B cell (primary cell): ENCODE measurements around the gene CCL23. TPM values are rescaled to one million over a fixed set of nuclear protein-coding genes. Genes with fewer than 3 reads are reported as not detected.

Experiments used
- ATAC-seq: fragments of 200-7000 bp; cut with Tn5 transposase; one replicate; pipeline ENCODE4 v1.10.0; 2021; ENCODE audit warnings: low read depth, mild to moderate bottlenecking, moderate number of reproducible peaks, moderate library complexity
- CTCF ChIA-PET: fragments of 350-600 bp; sonication (Branson Sonifier 250); formaldehyde crosslinking; loops from one replicate; lab custom pipeline; 2021; ENCODE audit warnings: antibody characterized with exemption, inconsistent platforms; lab: Charles Lee
- POLR2A ChIA-PET: fragments of 350-600 bp; sonication (Branson Sonifier 250); formaldehyde crosslinking; loops from one replicate; lab custom pipeline; 2021; ENCODE audit warnings: antibody characterized with exemption; lab: Charles Lee
- DNase-seq: peaks from one replicate; pipeline ENCODE4 v3.0.0; 2013
- H2AFZ ChIP-seq: 2 replicates; pipeline ENCODE4 v1.6.1; 2012; ENCODE audit warnings: mild to moderate bottlenecking, low read depth, low read length; ENCODE audit not compliant: insufficient read depth, poor library complexity, severe bottlenecking
- H3K27ac ChIP-seq, 2 donors: 1 replicate in 1 of 2; 2 replicates in 1 of 2; pipeline ENCODE4 v1.5.1; 2012 to 2013; ENCODE audit warnings: low read length in 2 of 2, mild to moderate bottlenecking in 2 of 2, moderate library complexity in 1 of 2
- H3K27me3 ChIP-seq, 4 experiments: fragments of 200-600 bp in 1 of 4; sonication (generic) in 1 of 4; replicated peaks in 1 of 4; 1 replicate in 2 of 4; 2 replicates in 2 of 4; pipeline versions ENCODE4 v1.6.1 to v1.7.0; 2013 to 2016; ENCODE audit warnings: low read length in 3 of 4, mild to moderate bottlenecking in 2 of 4, mixed read lengths in 1 of 4, moderate library complexity in 1 of 4; ENCODE audit not compliant: insufficient read depth in 4 of 4, control insufficient read depth in 3 of 4; ENCODE audit errors: control extremely low read depth in 1 of 4
- H3K36me3 ChIP-seq, 2 experiments: replicated peaks in 1 of 2; 1 replicate in 1 of 2; 2 replicates in 1 of 2; pipeline versions ENCODE4 v1.6.1 to v1.7.1; 2013; ENCODE audit warnings: low read length in 1 of 2; ENCODE audit not compliant: insufficient read depth in 2 of 2, control insufficient read depth in 1 of 2; ENCODE audit errors: control extremely low read depth in 1 of 2, extremely low read depth in 1 of 2
- H3K4me1 ChIP-seq, 2 donors: fragments of 200-600 bp in 1 of 2; sonication (generic) in 1 of 2; 1 replicate in 1 of 2; 2 replicates in 1 of 2; pipeline versions ENCODE4 v1.5.1 to v1.6.1; 2013 to 2017; ENCODE audit warnings: low read length in 2 of 2; ENCODE audit not compliant: control insufficient read depth in 2 of 2, insufficient read depth in 2 of 2
- H3K4me2 ChIP-seq: replicated peaks from 2 replicates; pipeline ENCODE3; 2012; ENCODE audit warnings: mild to moderate bottlenecking, low read depth, low read length; ENCODE audit not compliant: poor library complexity, severe bottlenecking
- H3K4me3 ChIP-seq, 5 experiments: fragments of 200-600 bp in 1 of 5; sonication (generic) in 1 of 5; 1 replicate in 3 of 5; 2 replicates in 2 of 5; pipeline versions ENCODE4 v1.5.1 to v1.7.0; 2011 to 2016; ENCODE audit warnings: low read length in 4 of 5, mild to moderate bottlenecking in 4 of 5, low read depth in 2 of 5, control low read depth in 1 of 5, moderate library complexity in 1 of 5; ENCODE audit not compliant: insufficient read depth in 1 of 5; ENCODE audit errors: control extremely low read depth in 1 of 5, extremely low read depth in 1 of 5
- H3K79me2 ChIP-seq: fragments of 200-600 bp; sonication (generic); one replicate; pipeline ENCODE4 v1.6.0; 2016; ENCODE audit warnings: low read length; ENCODE audit not compliant: control insufficient read depth, insufficient read depth
- H3K9ac ChIP-seq: fragments of 200-600 bp; sonication (generic); 2 replicates; pipeline ENCODE4 v1.6.1; 2017; ENCODE audit warnings: mild to moderate bottlenecking, low read length, moderate library complexity
- H3K9me3 ChIP-seq, 3 donors: one replicate each; pipeline versions ENCODE4 v1.6.1 to v1.7.1; 2013; ENCODE audit warnings: low read length in 2 of 3; ENCODE audit not compliant: control insufficient read depth in 2 of 3, insufficient read depth in 1 of 3; ENCODE audit errors: control extremely low read depth in 1 of 3
- H4K20me1 ChIP-seq: 2 replicates; pipeline ENCODE4 v1.6.0; 2012; ENCODE audit warnings: mild to moderate bottlenecking, low read length; ENCODE audit not compliant: insufficient read depth, control insufficient read depth, poor library complexity, severe bottlenecking
- H3K27ac Mint-ChIP-seq: one replicate; pipeline ENCODE4 v1.8.0; 2021; ENCODE audit warnings: mixed read lengths
- H3K27me3 Mint-ChIP-seq: one replicate; pipeline ENCODE4 v1.8.0; 2021; ENCODE audit warnings: mixed read lengths
- H3K4me1 Mint-ChIP-seq: one replicate; pipeline ENCODE4 v1.8.0; 2021; ENCODE audit warnings: mixed read lengths
- H3K4me3 Mint-ChIP-seq: one replicate; pipeline ENCODE4 v1.8.0; 2021; ENCODE audit warnings: mixed read lengths
- H3K9me3 Mint-ChIP-seq: one replicate; pipeline ENCODE4 v1.8.0; 2022; ENCODE audit warnings: mixed read lengths; ENCODE audit not compliant: insufficient read depth
- EZH2 ChIP-seq: IDR thresholded peaks from 2 replicates; pipeline ENCODE4 v1.6.1; 2012; ENCODE audit warnings: borderline replicate concordance, low read depth, mild to moderate bottlenecking, moderate library complexity, low read length; ENCODE audit not compliant: insufficient read depth, poor library complexity, severe bottlenecking
- WGBS: methylation state at CpG from one replicate; pipeline ENCODE4 v1.1.5; 2013; ENCODE audit warnings: missing lambda C conversion rate; ENCODE audit not compliant: insufficient coverage; 5-methylcytosine and 5-hydroxymethylcytosine counted together
- intact Hi-C: fragments of 100-400 bp; cut with micrococcal nuclease; formaldehyde crosslinking; loops from one replicate; pipeline ENCODE4 v1.10.0; 2022
- polyA plus RNA-seq: library from polyadenylated mRNA; depleted of rRNA; stranded (reverse); fragments of >200 nt; gene quantifications from 2 replicates; pipeline ENCODE4 v1.2.3, GENCODE V29; 2012
- total RNA-seq, 2 donors: library from RNA; stranded (reverse); fragments of 120-200 nt in 1 of 2; gene quantifications; 1 replicate in 1 of 2; 2 replicates in 1 of 2; pipeline versions ENCODE4 v1.2.3 to v1.2.4, GENCODE V29; 2013 to 2022
- TF ChIP-seq, protein P1 (sequence below): fragments of 200-600 bp; IDR thresholded peaks from one replicate; pipeline ENCODE4 v1.8.0; 2022; ENCODE audit warnings: antibody characterized with exemption, mild to moderate bottlenecking

Gene CCL23
- total and polyA plus RNA-seq, 2 donors (not counting 1 experiment from before 2014, with no cell fraction given): 0.61 TPM; not detected in 1

DNA sequence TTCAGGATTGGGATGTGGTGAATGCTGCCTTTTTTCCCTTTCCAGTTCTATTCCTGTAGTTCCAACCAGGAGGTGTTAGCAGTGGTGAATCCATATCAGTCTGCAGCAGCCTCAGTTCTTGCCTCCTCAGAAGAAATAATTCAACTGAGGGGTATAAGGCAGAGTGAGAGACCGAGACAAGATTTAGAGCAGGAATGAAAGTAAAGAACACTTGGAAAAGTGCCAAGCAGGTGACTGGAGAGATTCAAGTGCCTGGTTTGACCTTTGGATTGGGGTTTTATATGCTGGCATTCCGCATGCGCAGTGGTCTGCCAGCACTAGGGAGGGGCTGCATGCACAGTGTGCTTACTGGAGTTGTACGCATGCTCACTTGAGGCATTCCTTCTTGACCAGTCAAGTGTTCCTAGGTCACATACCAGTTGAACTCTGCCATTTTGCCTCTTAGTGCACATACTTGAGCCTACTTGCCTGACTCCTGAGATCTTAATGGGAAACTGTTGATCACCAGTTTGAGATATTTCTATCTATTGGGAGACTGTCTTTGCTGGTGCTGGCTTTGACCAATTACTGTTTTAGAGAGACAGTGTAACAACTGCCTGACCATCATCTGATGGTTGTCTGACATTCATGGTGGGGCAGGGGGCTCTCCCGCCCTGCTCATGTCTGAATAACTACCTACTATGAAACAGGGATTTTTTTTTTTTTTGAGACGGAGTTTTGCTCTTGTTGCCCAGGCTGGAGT is 15.7 kb downstream of the CCL23 start:
- H3K36me3 ChIP-seq: no peaks in the 10 kb centered on the region
- no peak overlapping the region for H3K27ac Mint-ChIP-seq
- H2AFZ ChIP-seq: no peak overlapping the region
- H3K4me1 Mint-ChIP-seq: peaks cover 23% of the 10 kb centered on the region
- no peak overlapping the region for H3K4me3 ChIP-seq
- H3K79me2 ChIP-seq: no peaks in the 10 kb centered on the region
- no peak overlapping the region for H3K27ac ChIP-seq
- H3K9me3 Mint-ChIP-seq: no peaks in the 10 kb centered on the region
- no peak overlapping the region for H3K9ac ChIP-seq
- peaks cover 0 to 4% (median 0%) of the 10 kb centered on the region in 4 experiments for H3K27me3 ChIP-seq
- H4K20me1 ChIP-seq: no peaks in the 10 kb centered on the region
- no peak overlapping the region for H3K4me3 Mint-ChIP-seq
- no peaks in the 10 kb centered on the region for H3K9me3 ChIP-seq
- H3K4me2 ChIP-seq: no peak overlapping the region
- intact Hi-C loops: no loop called here
- WGBS: 92% methylated on average over 4 of the region's 6 CpGs
- ATAC-seq: no peak
- H3K27me3 Mint-ChIP-seq: peaks cover 24% of the 10 kb centered on the region
- TF ChIP-seq, protein P1, sequence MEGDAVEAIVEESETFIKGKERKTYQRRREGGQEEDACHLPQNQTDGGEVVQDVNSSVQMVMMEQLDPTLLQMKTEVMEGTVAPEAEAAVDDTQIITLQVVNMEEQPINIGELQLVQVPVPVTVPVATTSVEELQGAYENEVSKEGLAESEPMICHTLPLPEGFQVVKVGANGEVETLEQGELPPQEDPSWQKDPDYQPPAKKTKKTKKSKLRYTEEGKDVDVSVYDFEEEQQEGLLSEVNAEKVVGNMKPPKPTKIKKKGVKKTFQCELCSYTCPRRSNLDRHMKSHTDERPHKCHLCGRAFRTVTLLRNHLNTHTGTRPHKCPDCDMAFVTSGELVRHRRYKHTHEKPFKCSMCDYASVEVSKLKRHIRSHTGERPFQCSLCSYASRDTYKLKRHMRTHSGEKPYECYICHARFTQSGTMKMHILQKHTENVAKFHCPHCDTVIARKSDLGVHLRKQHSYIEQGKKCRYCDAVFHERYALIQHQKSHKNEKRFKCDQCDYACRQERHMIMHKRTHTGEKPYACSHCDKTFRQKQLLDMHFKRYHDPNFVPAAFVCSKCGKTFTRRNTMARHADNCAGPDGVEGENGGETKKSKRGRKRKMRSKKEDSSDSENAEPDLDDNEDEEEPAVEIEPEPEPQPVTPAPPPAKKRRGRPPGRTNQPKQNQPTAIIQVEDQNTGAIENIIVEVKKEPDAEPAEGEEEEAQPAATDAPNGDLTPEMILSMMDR: no peak
- no peak for TF ChIP-seq EZH2
- POLR2A ChIA-PET: no interaction called here
- no peak for DNase-seq
- CTCF ChIA-PET: interaction anchor here (0.7 to 1.6 kb wide), 2 partner anchors 24 to 147 kb away, joined by 3 to 4 read pairs; no protein-coding TSS in a partner anchor
- H3K4me1 ChIP-seq: peaks cover 8 to 23% of the 10 kb centered on the region in 2 donors

DNA sequence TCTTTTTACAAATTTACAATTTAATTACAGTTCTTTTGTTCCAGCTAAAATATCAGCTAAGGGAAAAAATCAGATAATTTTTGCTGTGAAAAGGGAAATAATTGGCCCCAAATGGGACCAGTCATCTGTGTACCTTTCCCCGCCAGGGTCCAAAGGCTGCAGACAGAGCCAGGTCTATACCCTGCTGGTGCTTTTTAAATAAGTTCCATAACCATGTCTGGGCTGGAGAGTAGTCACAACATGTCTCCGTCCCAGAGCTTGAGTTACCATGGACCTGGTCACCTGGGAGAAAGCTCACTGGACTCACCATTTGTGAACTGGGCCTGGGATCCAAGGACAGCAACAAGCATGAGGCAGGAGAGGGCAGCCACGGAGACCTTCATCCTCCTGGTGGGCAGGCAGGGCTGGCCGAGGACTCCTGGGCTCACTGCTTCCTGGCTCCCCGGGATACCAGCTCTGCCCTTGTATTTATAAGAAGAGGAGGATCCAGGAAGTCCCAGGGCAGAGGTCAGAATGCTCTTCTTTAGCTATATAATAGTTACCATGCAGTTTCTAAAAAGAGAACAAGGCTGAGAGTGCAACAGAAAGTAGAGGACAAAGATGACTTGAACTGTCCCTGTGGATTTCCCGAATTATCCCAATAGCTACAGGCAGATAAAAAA is 16.5 kb downstream of the CCL23 start, which contains the start of gene CCL15:
TSS of gene CCL15 (minus strand) at position 444 of the 662 bp plus-strand sequence. CDS start at position 383, 61 bp downstream.
- CTCF ChIA-PET: interaction anchor here (0.7 to 1.6 kb wide), 2 partner anchors 23 to 148 kb away, joined by 3 to 4 read pairs; no protein-coding TSS in a partner anchor
- Histone ChIP-seq H3K79me2 (no peaks in the 10 kb centered on the region), H3K36me3 (no peaks in the 10 kb centered on the region), H3K9ac (no peak within 1 kb of the TSS), H3K27ac (no peak within 1 kb of the TSS), H3K4me3 (no peak within 1 kb of the TSS), H3K9me3 (no peaks in the 10 kb centered on the region), H4K20me1 (no peaks in the 10 kb centered on the region), H3K27me3 (peaks cover 0 to 4% (median 0%) of the 10 kb centered on the region in 4 experiments), H3K4me2 (no peak within 1 kb of the TSS), H2AFZ (no peak within 1 kb of the TSS), H3K4me1 (peaks cover 16 to 31% of the 10 kb centered on the region in 2 donors)
- Mint-ChIP-seq H3K4me1 (peaks cover 31% of the 10 kb centered on the region), H3K9me3 (no peaks in the 10 kb centered on the region), H3K27me3 (peaks cover 25% of the 10 kb centered on the region), H3K4me3 (no peak within 1 kb of the TSS), H3K27ac (no peak within 1 kb of the TSS)
- intact Hi-C loops: no loop called here
- DNase-seq (no peak), ATAC-seq (no peak)
- 85% methylated on average over 3 of the region's 6 CpGs for WGBS
- TF ChIP-seq, protein P1: no peak
- no peak for TF ChIP-seq EZH2
- POLR2A ChIA-PET: no interaction called here
